Right atrium auricular region (tissue), 2 donors: ENCODE measurements around the gene SMKR1. TPM values are rescaled to one million over a fixed set of nuclear protein-coding genes. Genes with fewer than 3 reads are reported as not detected.

Source experiments
- DNase-seq: peaks from one replicate; pipeline ENCODE4 v3.0.0-alpha.2; 2019; ENCODE audit warnings: low spot score
- H3K27ac ChIP-seq, 2 donors: fragments of 200-600 bp; sonication (generic); 1 replicate in 1 of 2; 2 replicates in 1 of 2; pipeline ENCODE4 v1.5.1; 2016 to 2019
- H3K27me3 ChIP-seq, 2 donors: fragments of 200-600 bp; sonication (generic); one replicate each; pipeline versions ENCODE4 v1.5.1 to v1.6.0; 2017 to 2019
- H3K36me3 ChIP-seq: fragments of 200-600 bp; sonication (generic); one replicate; pipeline ENCODE4 v1.5.1; 2016
- H3K4me1 ChIP-seq, 2 donors: fragments of 200-600 bp; sonication (generic); one replicate each; pipeline versions ENCODE4 v1.5.1 to v1.6.0; 2017 to 2019
- H3K4me3 ChIP-seq, 2 donors: fragments of 200-600 bp; sonication (generic); 1 replicate in 1 of 2; 2 replicates in 1 of 2; pipeline ENCODE4 v1.5.1; 2017 to 2019; ENCODE audit warnings: mild to moderate bottlenecking in 1 of 2, moderate library complexity in 1 of 2
- H3K9me3 ChIP-seq, 2 donors: fragments of 200-600 bp; sonication (generic); one replicate each; pipeline ENCODE4 v1.5.1; 2019
- total RNA-seq, 2 donors: library from RNA; depleted of rRNA; stranded (reverse); fragments of >200 nt; gene quantifications; one replicate each; pipeline ENCODE4 v1.1.0, GENCODE V29; 2016
- TF ChIP-seq, protein P1 (sequence below), 2 donors: fragments of 200-600 bp; sonication (generic); IDR thresholded peaks; one replicate each; pipeline ENCODE4 v1.5.1; 2019; ENCODE audit warnings: antibody characterized with exemption in 2 of 2

SMKR1 gene
- total RNA-seq, 2 donors from 2014 or later = not detected

DNA sequence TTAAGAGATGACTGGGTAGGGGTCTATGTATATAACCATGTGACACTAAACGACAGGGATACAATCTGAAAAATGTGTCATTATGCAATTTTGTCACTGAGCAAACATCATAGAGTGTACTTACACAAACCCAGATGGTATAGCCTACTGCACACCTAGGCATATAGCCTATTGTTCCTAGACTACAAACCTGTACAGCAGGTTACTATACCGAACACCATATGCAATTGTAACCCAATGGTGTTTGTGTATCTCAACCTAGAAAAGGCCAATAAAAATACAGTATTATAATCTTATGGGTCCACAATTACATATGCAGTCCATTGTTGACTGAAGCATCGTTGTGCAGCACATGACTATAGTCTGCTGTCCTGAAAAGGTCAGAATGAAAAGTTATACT is 45.2 kb upstream of the SMKR1 start:
- Histone ChIP-seq H3K9me3 (no peaks in the 10 kb centered on the region), H3K4me1 (peaks cover 0 to 6% of the 10 kb centered on the region in 2 donors), H3K27ac (no peak overlapping the region), H3K36me3 (peaks cover 29% of the 10 kb centered on the region), H3K4me3 (no peak overlapping the region), H3K27me3 (no peaks in the 10 kb centered on the region)
- TF ChIP-seq, protein P1, sequence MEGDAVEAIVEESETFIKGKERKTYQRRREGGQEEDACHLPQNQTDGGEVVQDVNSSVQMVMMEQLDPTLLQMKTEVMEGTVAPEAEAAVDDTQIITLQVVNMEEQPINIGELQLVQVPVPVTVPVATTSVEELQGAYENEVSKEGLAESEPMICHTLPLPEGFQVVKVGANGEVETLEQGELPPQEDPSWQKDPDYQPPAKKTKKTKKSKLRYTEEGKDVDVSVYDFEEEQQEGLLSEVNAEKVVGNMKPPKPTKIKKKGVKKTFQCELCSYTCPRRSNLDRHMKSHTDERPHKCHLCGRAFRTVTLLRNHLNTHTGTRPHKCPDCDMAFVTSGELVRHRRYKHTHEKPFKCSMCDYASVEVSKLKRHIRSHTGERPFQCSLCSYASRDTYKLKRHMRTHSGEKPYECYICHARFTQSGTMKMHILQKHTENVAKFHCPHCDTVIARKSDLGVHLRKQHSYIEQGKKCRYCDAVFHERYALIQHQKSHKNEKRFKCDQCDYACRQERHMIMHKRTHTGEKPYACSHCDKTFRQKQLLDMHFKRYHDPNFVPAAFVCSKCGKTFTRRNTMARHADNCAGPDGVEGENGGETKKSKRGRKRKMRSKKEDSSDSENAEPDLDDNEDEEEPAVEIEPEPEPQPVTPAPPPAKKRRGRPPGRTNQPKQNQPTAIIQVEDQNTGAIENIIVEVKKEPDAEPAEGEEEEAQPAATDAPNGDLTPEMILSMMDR (IDR thresholded peaks at IDR 0.05) = no peak
- DNase-seq = no peak

GRCh38 chr7:129458171-129458570 is 44.2 kb upstream of the SMKR1 start:
- DNase-seq = no peak
- Histone ChIP-seq H3K36me3 (peaks cover 29% of the 10 kb centered on the region), H3K27me3 (no peaks in the 10 kb centered on the region), H3K9me3 (no peaks in the 10 kb centered on the region), H3K4me1 (peaks cover 0 to 6% of the 10 kb centered on the region in 2 donors), H3K4me3 (no peak overlapping the region), H3K27ac (no peak overlapping the region)
- TF ChIP-seq, protein P1 (IDR thresholded peaks at IDR 0.05) = no peak

GRCh38 chr7:129461809-129462208 is 40.5 kb upstream of the SMKR1 start:
- Histone ChIP-seq H3K36me3 (peaks cover 22% of the 10 kb centered on the region), H3K27me3 (no peaks in the 10 kb centered on the region), H3K4me1 (peaks cover 0 to 6% of the 10 kb centered on the region in 2 donors), H3K4me3 (no peak overlapping the region), H3K9me3 (no peaks in the 10 kb centered on the region), H3K27ac (no peak overlapping the region)
- DNase-seq = no peak
- TF ChIP-seq, protein P1 (IDR thresholded peaks at IDR 0.05) = no peak

GRCh38 chr7:129462420-129462819 is 39.9 kb upstream of the SMKR1 start:
- peaks cover 24% of the 10 kb centered on the region for H3K36me3 ChIP-seq
- H3K4me1 ChIP-seq = peaks cover 0 to 6% of the 10 kb centered on the region in 2 donors
- H3K4me3 ChIP-seq = no peak overlapping the region
- no peak overlapping the region for H3K27ac ChIP-seq
- DNase-seq = no peak
- H3K27me3 ChIP-seq = no peaks in the 10 kb centered on the region
- H3K9me3 ChIP-seq = no peaks in the 10 kb centered on the region
- TF ChIP-seq, protein P1 (IDR thresholded peaks at IDR 0.05) = no peak

- no peaks in the 10 kb centered on the region for H3K27me3 ChIP-seq
- H3K4me3 ChIP-seq = no peak overlapping the region
- TF ChIP-seq, protein P1 (IDR thresholded peaks at IDR 0.05) = no peak
- no peak for DNase-seq
- no peaks in the 10 kb centered on the region for H3K9me3 ChIP-seq
- H3K4me1 ChIP-seq = peaks cover 0 to 6% of the 10 kb centered on the region in 2 donors
- no peak overlapping the region for H3K27ac ChIP-seq
- H3K36me3 ChIP-seq = peaks cover 23% of the 10 kb centered on the region
Measured at GRCh38 chr7:129464194-129464593, 38.1 kb upstream of the SMKR1 start.

- no peaks in the 10 kb centered on the region for H3K27me3 ChIP-seq
- H3K4me1 ChIP-seq = peaks cover 0 to 6% of the 10 kb centered on the region in 2 donors
- no peak overlapping the region for H3K27ac ChIP-seq
- no peak overlapping the region for H3K4me3 ChIP-seq
- TF ChIP-seq, protein P1 (IDR thresholded peaks at IDR 0.05) = no peak
- no peak for DNase-seq
- peaks cover 15% of the 10 kb centered on the region for H3K36me3 ChIP-seq
- no peaks in the 10 kb centered on the region for H3K9me3 ChIP-seq
Measured at GRCh38 chr7:129465080-129465479, 37.3 kb upstream of the SMKR1 start.
